ENCODE data around the gene FAM227B.

Gene FAM227B

GRCh38 chr15:49306551-49306950 is 314.1 kb downstream of the FAM227B start:
- no peak for TF ChIP-seq CTCF (conservative IDR thresholded peaks at IDR 0.05; ENCODE audit: low read depth, low read length)
- DNase-seq (ENCODE audit: low read depth) = no peak
- no peak overlapping the region for H3K4me3 ChIP-seq (ENCODE audit: low read length)

- TF ChIP-seq CTCF (conservative IDR thresholded peaks at IDR 0.05; ENCODE audit: low read depth, low read length) = no peak
- no peak overlapping the region for H3K4me3 ChIP-seq (ENCODE audit: low read length)
- DNase-seq (ENCODE audit: low read depth) = no peak
Measured at GRCh38 chr15:49303003-49303402, 317.6 kb downstream of the FAM227B start.

- DNase-seq (ENCODE audit: low read depth) = no peak
- H3K4me3 ChIP-seq (ENCODE audit: low read length) = no peak overlapping the region
- TF ChIP-seq CTCF (conservative IDR thresholded peaks at IDR 0.05; ENCODE audit: low read depth, low read length) = no peak
Measured at GRCh38 chr15:49301562-49301961, 319.1 kb downstream of the FAM227B start.

- H3K4me3 ChIP-seq (ENCODE audit: low read length) = no peak overlapping the region
- DNase-seq (ENCODE audit: low read depth) = no peak
- TF ChIP-seq CTCF (conservative IDR thresholded peaks at IDR 0.05; ENCODE audit: low read depth, low read length) = no peak
Measured at GRCh38 chr15:49300856-49301255, 319.8 kb downstream of the FAM227B start.

- no peak overlapping the region for H3K4me3 ChIP-seq (ENCODE audit: low read length)
- no peak for TF ChIP-seq CTCF (conservative IDR thresholded peaks at IDR 0.05; ENCODE audit: low read depth, low read length)
- DNase-seq (ENCODE audit: low read depth) = no peak
Measured at GRCh38 chr15:49297584-49297983, 323.0 kb downstream of the FAM227B start.

GRCh38 chr15:49296258-49296657 is 324.4 kb downstream of the FAM227B start:
- no peak for TF ChIP-seq CTCF (conservative IDR thresholded peaks at IDR 0.05; ENCODE audit: low read depth, low read length)
- DNase-seq (ENCODE audit: low read depth) = no peak
- no peak overlapping the region for H3K4me3 ChIP-seq (ENCODE audit: low read length)

GRCh38 chr15:49293941-49294340 is 326.7 kb downstream of the FAM227B start:
- no peak for DNase-seq (ENCODE audit: low read depth)
- H3K4me3 ChIP-seq (ENCODE audit: low read length) = no peak overlapping the region
- TF ChIP-seq CTCF (conservative IDR thresholded peaks at IDR 0.05; ENCODE audit: low read depth, low read length) = no peak

Data from retinal pigment epithelial cell (primary cell).